HL-60 (cell line): ENCODE results near the gene LRRC32.

ENCODE experiments used
- POLR2AphosphoS5 ChIP-seq: IDR thresholded peaks from 2 replicates; pipeline ENCODE4 v1.6.1; 2012; ENCODE audit warnings: low read depth
- REST ChIP-seq: IDR thresholded peaks from 2 replicates; pipeline ENCODE4 v1.6.1; 2012; ENCODE audit warnings: low read depth; ENCODE audit not compliant: insufficient replicate concordance
- SPI1 ChIP-seq: IDR thresholded peaks from 2 replicates; pipeline ENCODE4 v1.6.1; 2012; ENCODE audit warnings: low read depth, mild to moderate bottlenecking, borderline replicate concordance
- TF ChIP-seq, protein P1 (sequence below): IDR thresholded peaks from one replicate; pipeline ENCODE4 v1.5.1; 2011; ENCODE audit warnings: low read length, control low read depth, inconsistent platforms; ENCODE audit not compliant: insufficient read depth

DNA sequence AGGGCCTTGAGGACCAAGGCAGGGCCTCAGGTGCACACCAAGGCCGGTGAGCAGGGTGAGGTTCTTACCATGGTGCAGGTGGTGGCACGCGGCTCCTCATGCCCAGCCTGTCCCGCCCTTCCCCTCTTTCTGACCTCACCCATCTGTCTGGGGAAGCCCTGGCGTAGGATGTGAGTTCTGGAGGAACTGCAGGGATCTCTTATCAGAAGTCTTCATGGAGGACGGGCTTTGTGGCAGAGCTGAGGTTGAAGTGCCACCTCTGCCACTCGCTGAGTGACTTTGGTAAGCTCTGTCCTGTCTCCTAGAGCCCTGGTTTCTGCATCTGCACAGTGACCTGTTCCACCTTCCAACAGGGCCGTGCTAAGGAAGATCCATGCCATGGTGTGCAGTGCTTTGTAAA lies 49.1 kb downstream of the LRRC32 start:
- no peak for TF ChIP-seq POLR2AphosphoS5
- TF ChIP-seq, protein P1, sequence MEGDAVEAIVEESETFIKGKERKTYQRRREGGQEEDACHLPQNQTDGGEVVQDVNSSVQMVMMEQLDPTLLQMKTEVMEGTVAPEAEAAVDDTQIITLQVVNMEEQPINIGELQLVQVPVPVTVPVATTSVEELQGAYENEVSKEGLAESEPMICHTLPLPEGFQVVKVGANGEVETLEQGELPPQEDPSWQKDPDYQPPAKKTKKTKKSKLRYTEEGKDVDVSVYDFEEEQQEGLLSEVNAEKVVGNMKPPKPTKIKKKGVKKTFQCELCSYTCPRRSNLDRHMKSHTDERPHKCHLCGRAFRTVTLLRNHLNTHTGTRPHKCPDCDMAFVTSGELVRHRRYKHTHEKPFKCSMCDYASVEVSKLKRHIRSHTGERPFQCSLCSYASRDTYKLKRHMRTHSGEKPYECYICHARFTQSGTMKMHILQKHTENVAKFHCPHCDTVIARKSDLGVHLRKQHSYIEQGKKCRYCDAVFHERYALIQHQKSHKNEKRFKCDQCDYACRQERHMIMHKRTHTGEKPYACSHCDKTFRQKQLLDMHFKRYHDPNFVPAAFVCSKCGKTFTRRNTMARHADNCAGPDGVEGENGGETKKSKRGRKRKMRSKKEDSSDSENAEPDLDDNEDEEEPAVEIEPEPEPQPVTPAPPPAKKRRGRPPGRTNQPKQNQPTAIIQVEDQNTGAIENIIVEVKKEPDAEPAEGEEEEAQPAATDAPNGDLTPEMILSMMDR: no peak
- no peak for TF ChIP-seq REST
- TF ChIP-seq SPI1: no peak
